ENCODE measurements around the gene DGKQ. TPM values are rescaled to one million over a fixed set of nuclear protein-coding genes. Genes with fewer than 3 reads are reported as not detected.

Gene DGKQ
- total RNA-seq, 2 donors from 2014 or later: 18.6 to 24.0 TPM

GRCh38 chr4:915595-915994, 57.8 kb downstream of the DGKQ start:
- no peak for ATAC-seq (ENCODE audit: insufficient number of reproducible peaks, low FRiP score, low read depth)
- Histone ChIP-seq H3K27ac (no peak overlapping the region), H3K4me3 (peak overlapping the region; percentile 12), H3K4me1 (ENCODE audit: control insufficient read depth in 1 of 2, low read depth in 2 of 2) (peaks cover 0 to 6% of the 10 kb centered on the region in 2 donors), H3K9me3 (no peaks in the 10 kb centered on the region), H3K36me3 (peaks cover 19% of the 10 kb centered on the region), H3K27me3 (replicated peaks; ENCODE audit: insufficient read depth) (no peaks in the 10 kb centered on the region)
- no peak for TF ChIP-seq CTCF (IDR thresholded peaks at IDR 0.05)
- DNase-seq (ENCODE audit: low spot score): no peak

GRCh38 chr4:915041-915474, 58.3 kb downstream of the DGKQ start:
- Histone ChIP-seq H3K27ac (no peak overlapping the region), H3K36me3 (peaks cover 22% of the 10 kb centered on the region), H3K27me3 (replicated peaks; ENCODE audit: insufficient read depth) (no peaks in the 10 kb centered on the region), H3K4me1 (ENCODE audit: control insufficient read depth in 1 of 2, low read depth in 2 of 2) (peaks cover 0 to 6% of the 10 kb centered on the region in 2 donors), H3K4me3 (peak overlapping the region; percentile 12), H3K9me3 (no peaks in the 10 kb centered on the region)
- DNase-seq (ENCODE audit: low spot score) (no peak), ATAC-seq (ENCODE audit: insufficient number of reproducible peaks, low FRiP score, low read depth) (no peak)
- TF ChIP-seq CTCF (IDR thresholded peaks at IDR 0.05): no peak

- no peak overlapping the region for H3K27ac ChIP-seq
- peaks cover 0 to 6% of the 10 kb centered on the region in 2 donors for H3K4me1 ChIP-seq (ENCODE audit: control insufficient read depth in 1 of 2, low read depth in 2 of 2)
- peaks cover 22% of the 10 kb centered on the region for H3K36me3 ChIP-seq
- H3K9me3 ChIP-seq: no peaks in the 10 kb centered on the region
- DNase-seq (ENCODE audit: low spot score) (no peak), ATAC-seq (ENCODE audit: insufficient number of reproducible peaks, low FRiP score, low read depth) (no peak)
- TF ChIP-seq CTCF (IDR thresholded peaks at IDR 0.05): no peak
- no peaks in the 10 kb centered on the region for H3K27me3 ChIP-seq (replicated peaks; ENCODE audit: insufficient read depth)
- no peak overlapping the region for H3K4me3 ChIP-seq
These were observed 58.8 kb downstream of the DGKQ start for GRCh38 chr4:914531-914930.

GRCh38 chr4:913280-913618, 60.1 kb downstream of the DGKQ start:
- Histone ChIP-seq H3K9me3 (no peaks in the 10 kb centered on the region), H3K27me3 (replicated peaks; ENCODE audit: insufficient read depth) (no peaks in the 10 kb centered on the region), H3K4me1 (ENCODE audit: control insufficient read depth in 1 of 2, low read depth in 2 of 2) (peaks cover 0 to 6% of the 10 kb centered on the region in 2 donors), H3K4me3 (no peak overlapping the region), H3K36me3 (peaks cover 27% of the 10 kb centered on the region), H3K27ac (no peak overlapping the region)
- ATAC-seq (ENCODE audit: insufficient number of reproducible peaks, low FRiP score, low read depth): no peak
- no peak for TF ChIP-seq CTCF (IDR thresholded peaks at IDR 0.05)
- no peak for DNase-seq (ENCODE audit: low spot score)

- H3K36me3 ChIP-seq: peaks cover 27% of the 10 kb centered on the region
These were observed 60.7 kb downstream of the DGKQ start for GRCh38 chr4:912548-913279.

More at GRCh38 chr4:912548-913279, 60.7 kb downstream of the DGKQ start:
- Histone ChIP-seq H3K27ac (no peak overlapping the region), H3K9me3 (no peaks in the 10 kb centered on the region), H3K27me3 (replicated peaks; ENCODE audit: insufficient read depth) (no peaks in the 10 kb centered on the region), H3K4me1 (ENCODE audit: control insufficient read depth in 1 of 2, low read depth in 2 of 2) (peaks cover 0 to 6% of the 10 kb centered on the region in 2 donors), H3K4me3 (no peak overlapping the region)
- ATAC-seq (ENCODE audit: insufficient number of reproducible peaks, low FRiP score, low read depth): no peak
- TF ChIP-seq CTCF (IDR thresholded peaks at IDR 0.05): no peak
- no peak for DNase-seq (ENCODE audit: low spot score)
